ENCODE data around the gene SYCN. TPM values are rescaled to one million over a fixed set of nuclear protein-coding genes. Genes with fewer than 3 reads are reported as not detected.

The SYCN gene
- total and polyA plus RNA-seq, 2 of the 8 experiments (the other 6 are each of a cell fraction or from before 2014, with no cell fraction given), result not detected

DNA sequence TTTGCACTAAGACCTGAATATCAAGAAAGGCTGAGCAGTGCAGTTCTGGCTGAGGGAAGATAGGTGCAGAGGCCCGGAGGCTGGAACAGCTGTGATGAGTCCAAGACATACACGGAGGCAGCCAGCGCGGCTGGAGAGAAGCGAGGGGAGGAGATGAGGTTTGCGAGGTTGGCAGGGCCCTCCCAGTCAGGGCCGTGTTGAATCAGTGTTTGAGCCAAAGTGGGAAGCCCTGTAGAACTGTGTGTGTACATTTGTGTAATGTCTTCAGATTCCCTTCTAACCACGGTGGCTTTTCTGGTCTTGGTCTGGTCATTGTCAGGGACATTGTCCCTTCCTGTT lies 43.6 kb downstream of the SYCN start:
- Histone ChIP-seq H3K14ac (ENCODE audit: insufficient read length) (no peak overlapping the region), H3K4me3 (ENCODE audit: extremely low read depth in 1 of 4, insufficient read depth in 2 of 4, low read depth in 3 of 4, low read length in 4 of 4) (no peak overlapping the region), H3K4ac (replicated peaks; ENCODE audit: insufficient read length, low read depth, low read length) (no peak overlapping the region), H4K91ac (replicated peaks; ENCODE audit: insufficient read length, low read length) (no peak overlapping the region), H3K79me2 (ENCODE audit: control insufficient read depth in 1 of 2, insufficient read depth in 2 of 2, low read length in 2 of 2) (peaks cover 0 to 43% of the 10 kb centered on the region in 2 experiments; a peak in 1 of 4 replicates), H3K23me2 (ENCODE audit: low read depth, low read length) (peaks cover 3% of the 10 kb centered on the region; the same call in 1 of the 2 replicates), H2AK5ac (ENCODE audit: low read depth, low read length) (no peak overlapping the region), H3K56ac (replicated peaks; ENCODE audit: insufficient read length, low read depth, low read length) (no peak overlapping the region), H3K79me1 (ENCODE audit: low read depth, low read length) (peaks cover 31% of the 10 kb centered on the region), H2AFZ (ENCODE audit: low read length) (no peak overlapping the region), H3K36me3 (ENCODE audit: control insufficient read depth in 2 of 4, insufficient read depth in 4 of 4, low read length in 3 of 4) (no peaks in the 10 kb centered on the region; a peak in 2 of 8 replicates), H2BK120ac (replicated peaks; ENCODE audit: low read depth, low read length) (no peak overlapping the region), H2BK20ac (ENCODE audit: low read length) (no peak overlapping the region), H2BK5ac (ENCODE audit: low read depth, low read length) (peak overlapping the region; percentile 73; the same call in 1 of the 2 replicates), H4K20me1 (replicated peaks in 1 of 2; ENCODE audit: control insufficient read depth in 1 of 2, insufficient read depth in 2 of 2, low read length in 2 of 2) (peaks cover 16 to 36% of the 10 kb centered on the region in 2 experiments), H4K8ac (ENCODE audit: extremely low read depth, insufficient read depth, low read length) (no peak overlapping the region), H3K9me3 (ENCODE audit: insufficient read depth in 2 of 2, low read depth in 1 of 2, low read length in 1 of 2) (no peaks in the 10 kb centered on the region), H3K23ac (ENCODE audit: insufficient read length) (no peak overlapping the region), H3K9ac (replicated peaks in 1 of 4; ENCODE audit: extremely low read depth in 1 of 4, low read depth in 3 of 4, low read length in 3 of 4) (no peak overlapping the region), H3K27me3 (replicated peaks in 1 of 4; ENCODE audit: control insufficient read depth in 3 of 4, extremely low read depth in 1 of 4, insufficient read depth in 3 of 4, low read length in 3 of 4) (peaks cover 0 to 1% (median 0%) of the 10 kb centered on the region in 4 experiments; a peak in 1 of 7 replicates), H3K4me1 (replicated peaks in 1 of 4; ENCODE audit: control insufficient read depth in 3 of 4, insufficient read depth in 4 of 4, low read length in 3 of 4) (peaks cover 0 to 21% (median 10%) of the 10 kb centered on the region in 4 experiments; a peak in 6 of 7 replicates), H3K4me2 (ENCODE audit: insufficient read depth in 1 of 2, low read depth in 2 of 2, low read length in 2 of 2) (no peak overlapping the region), H2BK12ac (ENCODE audit: low read depth, low read length) (no peak overlapping the region), H4K5ac (ENCODE audit: insufficient read length, low read depth, low read length) (no peak overlapping the region), H3K27ac (ENCODE audit: low read depth, low read length) (no peak overlapping the region), H3K18ac (ENCODE audit: extremely low read depth, low read length) (no peak overlapping the region), H2BK15ac (ENCODE audit: low read length) (no peak overlapping the region)
- ChIA-PET POLR2A (ENCODE audit: partially characterized antibody) (interaction anchor here (1.9 kb wide), 1 partner anchor 34 kb away, joined by 4 read pairs; the partner anchor contains the start of gene PAK4), CTCF (ENCODE audit: partially characterized antibody) (no interaction called here)
- 94% methylated on average over 8 of the region's 8 CpGs; no CpG with 5 or more reads in 1 of the 2 experiments for WGBS, 2 experiments (ENCODE audit: extremely low coverage in 1 of 2, insufficient coverage in 1 of 2, insufficient read length in 1 of 2, insufficient replicate concordance in 2 of 2, low coverage in 1 of 2, low lambda C conversion rate in 2 of 2, missing lambda C conversion rate in 1 of 2)
- no peak for FAIRE-seq
- TF ChIP-seq BRCA1 (IDR thresholded peaks at IDR 0.05; ENCODE audit: low read depth, low read length), result no peak
- TF ChIP-seq EGR1 (IDR thresholded peaks at IDR 0.05; ENCODE audit: borderline replicate concordance, low read depth, low read length), result no peak
- TF ChIP-seq KDM4A (IDR thresholded peaks at IDR 0.05; ENCODE audit: low read depth, low read length, severe bottlenecking), result no peak
- TF ChIP-seq JUN (IDR thresholded peaks at IDR 0.05; ENCODE audit: low read depth, low read length), result no peak
- no peak for TF ChIP-seq HDAC6 (IDR thresholded peaks at IDR 0.05; ENCODE audit: low read depth, low read length)
- DNase-seq (ENCODE audit: low read depth in 1 of 2, low spot score in 2 of 2), result no peak

Data from H1 (cell line).